ENCODE data around the gene COQ8B.

DNA sequence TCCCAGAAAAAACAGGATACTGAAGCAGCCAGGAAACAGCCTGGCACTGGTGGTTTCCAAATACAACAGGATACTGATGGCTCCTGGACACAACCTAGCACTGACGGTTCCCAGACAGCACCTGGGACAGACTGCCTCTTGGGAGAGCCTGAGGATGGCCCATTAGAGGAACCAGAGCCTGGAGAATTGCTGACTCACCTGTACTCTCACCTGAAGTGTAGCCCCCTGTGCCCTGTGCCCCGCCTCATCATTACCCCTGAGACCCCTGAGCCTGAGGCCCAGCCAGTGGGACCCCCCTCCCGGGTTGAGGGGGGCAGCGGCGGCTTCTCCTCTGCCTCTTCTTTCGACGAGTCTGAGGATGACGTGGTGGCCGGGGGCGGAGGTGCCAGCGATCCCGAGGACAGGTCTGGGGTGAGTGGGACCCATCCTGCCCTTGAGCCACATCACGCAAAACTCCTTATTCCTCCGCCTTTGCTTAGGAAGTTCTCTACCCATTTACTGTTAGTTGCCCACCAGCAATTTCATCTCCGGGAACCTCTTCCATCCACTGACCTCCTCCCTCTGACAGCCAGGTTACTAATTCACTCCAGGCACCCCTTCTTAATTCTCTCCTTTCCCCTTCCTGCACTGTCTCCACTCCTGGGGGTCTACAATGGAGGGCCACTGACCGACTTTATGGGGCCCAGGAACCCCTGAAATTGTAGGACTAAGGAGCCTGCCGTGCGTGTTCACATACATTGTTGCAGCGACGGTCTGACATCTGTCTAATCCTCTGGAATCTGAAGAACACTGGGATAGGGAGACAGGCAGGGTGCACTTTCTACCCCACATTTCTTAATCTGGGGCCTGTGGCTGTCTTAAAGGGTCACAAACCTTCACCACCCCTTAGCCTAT, 1.4 kb upstream of the COQ8B start:
- TF ChIP-seq, protein P1, sequence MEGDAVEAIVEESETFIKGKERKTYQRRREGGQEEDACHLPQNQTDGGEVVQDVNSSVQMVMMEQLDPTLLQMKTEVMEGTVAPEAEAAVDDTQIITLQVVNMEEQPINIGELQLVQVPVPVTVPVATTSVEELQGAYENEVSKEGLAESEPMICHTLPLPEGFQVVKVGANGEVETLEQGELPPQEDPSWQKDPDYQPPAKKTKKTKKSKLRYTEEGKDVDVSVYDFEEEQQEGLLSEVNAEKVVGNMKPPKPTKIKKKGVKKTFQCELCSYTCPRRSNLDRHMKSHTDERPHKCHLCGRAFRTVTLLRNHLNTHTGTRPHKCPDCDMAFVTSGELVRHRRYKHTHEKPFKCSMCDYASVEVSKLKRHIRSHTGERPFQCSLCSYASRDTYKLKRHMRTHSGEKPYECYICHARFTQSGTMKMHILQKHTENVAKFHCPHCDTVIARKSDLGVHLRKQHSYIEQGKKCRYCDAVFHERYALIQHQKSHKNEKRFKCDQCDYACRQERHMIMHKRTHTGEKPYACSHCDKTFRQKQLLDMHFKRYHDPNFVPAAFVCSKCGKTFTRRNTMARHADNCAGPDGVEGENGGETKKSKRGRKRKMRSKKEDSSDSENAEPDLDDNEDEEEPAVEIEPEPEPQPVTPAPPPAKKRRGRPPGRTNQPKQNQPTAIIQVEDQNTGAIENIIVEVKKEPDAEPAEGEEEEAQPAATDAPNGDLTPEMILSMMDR (conservative IDR thresholded peaks at IDR 0.05; ENCODE audit: low read depth, low read length): no peak
- TF ChIP-seq POLR2A (IDR thresholded peaks at IDR 0.05; ENCODE audit: low read depth, low read length) (peak; percentile 56; the same call in 1 of the 2 replicates), RAD21 (IDR thresholded peaks at IDR 0.05; ENCODE audit: low read length) (no peak), RFX5 (IDR thresholded peaks at IDR 0.05; ENCODE audit: low read depth, low read length) (no peak), SMC3 (IDR thresholded peaks at IDR 0.05; ENCODE audit: low read depth, low read length) (no peak), MXI1 (IDR thresholded peaks at IDR 0.05; ENCODE audit: borderline replicate concordance, low read depth, low read length) (no peak; the same call in 1 of the 2 replicates), CEBPB (IDR thresholded peaks at IDR 0.05; ENCODE audit: low read depth, low read length) (no peak), CHD1 (IDR thresholded peaks at IDR 0.05; ENCODE audit: low read depth, low read length) (no peak; the same call in 1 of the 2 replicates)

Data from IMR-90 (cell line).